ENCODE data around the gene CFAP161. TPM values are rescaled to one million over a fixed set of nuclear protein-coding genes. Genes with fewer than 3 reads are reported as not detected.

CFAP161 gene
- total and polyA plus RNA-seq, 9 of the 15 experiments (the other 6 are each of a cell fraction or from before 2014, with no cell fraction given), result 25.8 to 83.3 (median 75.6) TPM

- 0 out of 2 replicates have a peak, but pooled peaks have one; percentile 9 for TF ChIP-seq POLR2G (IDR thresholded peaks at IDR 0.05; ENCODE audit: low read depth, low read length)
- peak; percentile 45; the same call in 1 of the 2 replicates for TF ChIP-seq ARID2 (IDR thresholded peaks at IDR 0.05)
- TF ChIP-seq, protein P1, sequence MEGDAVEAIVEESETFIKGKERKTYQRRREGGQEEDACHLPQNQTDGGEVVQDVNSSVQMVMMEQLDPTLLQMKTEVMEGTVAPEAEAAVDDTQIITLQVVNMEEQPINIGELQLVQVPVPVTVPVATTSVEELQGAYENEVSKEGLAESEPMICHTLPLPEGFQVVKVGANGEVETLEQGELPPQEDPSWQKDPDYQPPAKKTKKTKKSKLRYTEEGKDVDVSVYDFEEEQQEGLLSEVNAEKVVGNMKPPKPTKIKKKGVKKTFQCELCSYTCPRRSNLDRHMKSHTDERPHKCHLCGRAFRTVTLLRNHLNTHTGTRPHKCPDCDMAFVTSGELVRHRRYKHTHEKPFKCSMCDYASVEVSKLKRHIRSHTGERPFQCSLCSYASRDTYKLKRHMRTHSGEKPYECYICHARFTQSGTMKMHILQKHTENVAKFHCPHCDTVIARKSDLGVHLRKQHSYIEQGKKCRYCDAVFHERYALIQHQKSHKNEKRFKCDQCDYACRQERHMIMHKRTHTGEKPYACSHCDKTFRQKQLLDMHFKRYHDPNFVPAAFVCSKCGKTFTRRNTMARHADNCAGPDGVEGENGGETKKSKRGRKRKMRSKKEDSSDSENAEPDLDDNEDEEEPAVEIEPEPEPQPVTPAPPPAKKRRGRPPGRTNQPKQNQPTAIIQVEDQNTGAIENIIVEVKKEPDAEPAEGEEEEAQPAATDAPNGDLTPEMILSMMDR (IDR thresholded peaks at IDR 0.05 in 2 of 3, conservative IDR thresholded peaks at IDR 0.05 in 1 of 3; ENCODE audit: insufficient read depth in 2 of 3, low read depth in 1 of 3, low read length in 3 of 3), result peak; percentile 67 to 86 (median 71)
- TF ChIP-seq LARP7 (IDR thresholded peaks at IDR 0.05), result no peak
- TF ChIP-seq ZNF408 (CRISPR knock-in tag; IDR thresholded peaks at IDR 0.05; ENCODE audit: low read depth), result no peak
- 0 out of 4 replicates have a peak, but pooled peaks of 1 of the 2 experiments have one; percentile 8 for TF ChIP-seq RCOR1 (IDR thresholded peaks at IDR 0.05; ENCODE audit: borderline replicate concordance in 1 of 2, low read depth in 2 of 2, low read length in 2 of 2)
- TF ChIP-seq NCOA2 (IDR thresholded peaks at IDR 0.05; ENCODE audit: partially characterized antibody in 2 of 2), result no peak
Observed at GRCh38 chr15:81155375-81156218, 21.5 kb downstream of the CFAP161 start (continued).

- no peak overlapping the region for H3K27ac ChIP-seq (ENCODE audit: extremely low read depth, low read depth, low read length)
- in situ Hi-C loops (cut with MboI), result no loop called here
- no peaks in the 10 kb centered on the region for H3K27me3 ChIP-seq (ENCODE audit: control insufficient read depth in 2 of 2, insufficient read depth in 2 of 2, low read length in 2 of 2)
- no peak overlapping the region; the same call in 1 of the 2 replicates for H2AFZ ChIP-seq (ENCODE audit: low read depth, low read length)
- no peak overlapping the region for H3K4me3 ChIP-seq
- no peaks in the 10 kb centered on the region for H3K9me1 ChIP-seq (ENCODE audit: control insufficient read depth, insufficient read depth, low read length)
- ChIA-PET CTCF (ENCODE audit: low intra/inter-chr PET ratio) (interaction anchor here (0.8 to 2.8 kb wide), 5 partner anchors 50 to 179 kb away, joined by 3 to 38 read pairs (median 6); no protein-coding TSS in a partner anchor), POLR2A (interaction anchor here (0.6 to 1.9 kb wide), 5 partner anchors 8 to 1148 kb away, joined by 3 to 13 read pairs (median 6); no protein-coding TSS in a partner anchor)
- no peaks in the 10 kb centered on the region; a peak in 3 of 5 replicates for H3K4me1 ChIP-seq (replicated peaks in 1 of 2; ENCODE audit: control insufficient read depth in 2 of 2, insufficient read depth in 2 of 2, low read length in 2 of 2)
- H3K4me2 ChIP-seq (ENCODE audit: insufficient read depth, low read length), result no peak overlapping the region
- DNase-seq (ENCODE audit: extremely low read depth in 1 of 4, low spot score in 3 of 4) (no peak), ATAC-seq (no peak), FAIRE-seq (no peak)
- no peak overlapping the region for H3K9ac ChIP-seq (ENCODE audit: insufficient read depth in 1 of 2, low read depth in 2 of 2, low read length in 2 of 2)
- H3K36me3 ChIP-seq (ENCODE audit: control insufficient read depth, insufficient read depth, low read length), result 0 out of 3 replicates have a peak, but pooled peaks cover 6% of the 10 kb centered on the region
- no peaks in the 10 kb centered on the region for H4K20me1 ChIP-seq (replicated peaks; ENCODE audit: control insufficient read depth, insufficient read depth, low read length)
- no peaks in the 10 kb centered on the region for H3K9me3 ChIP-seq (replicated peaks; ENCODE audit: control insufficient read depth, insufficient read depth, low read depth, low read length)
- no TSS peak for BruUV-seq (replicated peaks)
- WGBS (ENCODE audit: insufficient coverage, low coverage, missing lambda C conversion rate), result 95% methylated on average over 3 of the region's 3 CpGs
- intact Hi-C loops (cut with micrococcal nuclease), result no loop called here
- H3K79me2 ChIP-seq (ENCODE audit: control insufficient read depth, insufficient read depth, low read length), result no peaks in the 10 kb centered on the region
- TF ChIP-seq, protein P2, sequence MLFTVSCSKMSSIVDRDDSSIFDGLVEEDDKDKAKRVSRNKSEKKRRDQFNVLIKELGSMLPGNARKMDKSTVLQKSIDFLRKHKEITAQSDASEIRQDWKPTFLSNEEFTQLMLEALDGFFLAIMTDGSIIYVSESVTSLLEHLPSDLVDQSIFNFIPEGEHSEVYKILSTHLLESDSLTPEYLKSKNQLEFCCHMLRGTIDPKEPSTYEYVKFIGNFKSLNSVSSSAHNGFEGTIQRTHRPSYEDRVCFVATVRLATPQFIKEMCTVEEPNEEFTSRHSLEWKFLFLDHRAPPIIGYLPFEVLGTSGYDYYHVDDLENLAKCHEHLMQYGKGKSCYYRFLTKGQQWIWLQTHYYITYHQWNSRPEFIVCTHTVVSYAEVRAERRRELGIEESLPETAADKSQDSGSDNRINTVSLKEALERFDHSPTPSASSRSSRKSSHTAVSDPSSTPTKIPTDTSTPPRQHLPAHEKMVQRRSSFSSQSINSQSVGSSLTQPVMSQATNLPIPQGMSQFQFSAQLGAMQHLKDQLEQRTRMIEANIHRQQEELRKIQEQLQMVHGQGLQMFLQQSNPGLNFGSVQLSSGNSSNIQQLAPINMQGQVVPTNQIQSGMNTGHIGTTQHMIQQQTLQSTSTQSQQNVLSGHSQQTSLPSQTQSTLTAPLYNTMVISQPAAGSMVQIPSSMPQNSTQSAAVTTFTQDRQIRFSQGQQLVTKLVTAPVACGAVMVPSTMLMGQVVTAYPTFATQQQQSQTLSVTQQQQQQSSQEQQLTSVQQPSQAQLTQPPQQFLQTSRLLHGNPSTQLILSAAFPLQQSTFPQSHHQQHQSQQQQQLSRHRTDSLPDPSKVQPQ (CRISPR knock-in tag; IDR thresholded peaks at IDR 0.05; ENCODE audit: borderline replicate concordance), result no peak
- TF ChIP-seq SOX6 (IDR thresholded peaks at IDR 0.05) (no peak), ZNF224 (CRISPR knock-in tag; IDR thresholded peaks at IDR 0.05) (no peak), POLR2B (IDR thresholded peaks at IDR 0.05; ENCODE audit: low read depth, partially characterized antibody) (no peak), TFAM (CRISPR knock-in tag; conservative IDR thresholded peaks at IDR 0.05) (no peak), ZNF175 (CRISPR knock-in tag; IDR thresholded peaks at IDR 0.05; ENCODE audit: low read depth) (no peak), PRPF4 (IDR thresholded peaks at IDR 0.05; ENCODE audit: insufficient read depth, low read depth, low read length, poor library complexity, severe bottlenecking) (no peak)
Observed at GRCh38 chr15:81156324-81156723, 22.3 kb downstream of the CFAP161 start.
